ENCODE results near the gene EPS8L2. TPM values are rescaled to one million over a fixed set of nuclear protein-coding genes. Genes with fewer than 3 reads are reported as not detected.

The EPS8L2 gene
- total RNA-seq, 2 experiments from 2014 or later = 7.1 to 8.1 TPM

GRCh38 chr11:769887-770641, 64.0 kb downstream of the EPS8L2 start:
- H3K4me3 Mint-ChIP-seq = no peak overlapping the region
- intact Hi-C loops (cut with micrococcal nuclease) = no loop called here
- no peaks in the 10 kb centered on the region for H3K9me3 Mint-ChIP-seq
- H3K27ac Mint-ChIP-seq = no peak overlapping the region
- peaks cover 8% of the 10 kb centered on the region for H3K36me3 Mint-ChIP-seq (ENCODE audit: low read depth)
- CTCF ChIA-PET = no interaction called here
- peaks cover 13% of the 10 kb centered on the region for H3K4me1 Mint-ChIP-seq (ENCODE audit: low read depth)
- H3K27me3 Mint-ChIP-seq (ENCODE audit: low read depth) = no peaks in the 10 kb centered on the region
- no peak for DNase-seq

GRCh38 chr11:770642-771616, 64.9 kb downstream of the EPS8L2 start:
- H3K9me3 Mint-ChIP-seq = no peaks in the 10 kb centered on the region
- DNase-seq = no peak
- no peak overlapping the region for H3K27ac Mint-ChIP-seq
- no peak overlapping the region for H3K4me3 Mint-ChIP-seq
- H3K4me1 Mint-ChIP-seq (ENCODE audit: low read depth) = peaks cover 19% of the 10 kb centered on the region
- H3K27me3 Mint-ChIP-seq (ENCODE audit: low read depth) = no peaks in the 10 kb centered on the region
- peaks cover 5% of the 10 kb centered on the region for H3K36me3 Mint-ChIP-seq (ENCODE audit: low read depth)
- CTCF ChIA-PET = no interaction called here
- intact Hi-C loops (cut with micrococcal nuclease) = no loop called here

GRCh38 chr11:771617-772204, 65.7 kb downstream of the EPS8L2 start:
- H3K27ac Mint-ChIP-seq = no peak overlapping the region
- no peaks in the 10 kb centered on the region for H3K9me3 Mint-ChIP-seq
- no peaks in the 10 kb centered on the region for H3K27me3 Mint-ChIP-seq (ENCODE audit: low read depth)
- no peak overlapping the region for H3K4me3 Mint-ChIP-seq
- DNase-seq = no peak
- H3K4me1 Mint-ChIP-seq (ENCODE audit: low read depth) = peaks cover 22% of the 10 kb centered on the region
- CTCF ChIA-PET = no interaction called here
- intact Hi-C loops (cut with micrococcal nuclease) = no loop called here
- H3K36me3 Mint-ChIP-seq (ENCODE audit: low read depth) = peaks cover 5% of the 10 kb centered on the region

GRCh38 chr11:772429-773390, 66.7 kb downstream of the EPS8L2 start:
- H3K4me3 Mint-ChIP-seq = no peak overlapping the region
- H3K9me3 Mint-ChIP-seq = no peaks in the 10 kb centered on the region
- CTCF ChIA-PET = no interaction called here
- H3K27me3 Mint-ChIP-seq (ENCODE audit: low read depth) = no peaks in the 10 kb centered on the region
- intact Hi-C loops (cut with micrococcal nuclease) = no loop called here
- no peak overlapping the region for H3K27ac Mint-ChIP-seq
- peaks cover 18% of the 10 kb centered on the region for H3K4me1 Mint-ChIP-seq (ENCODE audit: low read depth)
- peaks cover 4% of the 10 kb centered on the region for H3K36me3 Mint-ChIP-seq (ENCODE audit: low read depth)
- no peak for DNase-seq

GRCh38 chr11:773425-773824, 67.4 kb downstream of the EPS8L2 start:
- Mint-ChIP-seq H3K27me3 (ENCODE audit: low read depth) (no peaks in the 10 kb centered on the region), H3K9me3 (no peaks in the 10 kb centered on the region), H3K36me3 (ENCODE audit: low read depth) (peaks cover 4% of the 10 kb centered on the region), H3K4me3 (no peak overlapping the region), H3K27ac (no peak overlapping the region), H3K4me1 (ENCODE audit: low read depth) (peaks cover 18% of the 10 kb centered on the region)
- intact Hi-C loops (cut with micrococcal nuclease) = no loop called here
- CTCF ChIA-PET = no interaction called here
- DNase-seq = no peak

- H3K9me3 Mint-ChIP-seq = no peaks in the 10 kb centered on the region
- H3K27ac Mint-ChIP-seq = no peak overlapping the region
- peaks cover 4% of the 10 kb centered on the region for H3K36me3 Mint-ChIP-seq (ENCODE audit: low read depth)
- no peak overlapping the region for H3K4me3 Mint-ChIP-seq
- no peak for DNase-seq
- intact Hi-C loops (cut with micrococcal nuclease) = no loop called here
- no peaks in the 10 kb centered on the region for H3K27me3 Mint-ChIP-seq (ENCODE audit: low read depth)
- peaks cover 19% of the 10 kb centered on the region for H3K4me1 Mint-ChIP-seq (ENCODE audit: low read depth)
- CTCF ChIA-PET = no interaction called here
Observed at GRCh38 chr11:773830-774229, 67.8 kb downstream of the EPS8L2 start.

GRCh38 chr11:774873-775592, 69.0 kb downstream of the EPS8L2 start:
- DNase-seq = no peak
- intact Hi-C loops (cut with micrococcal nuclease) = no loop called here
- Mint-ChIP-seq H3K36me3 (ENCODE audit: low read depth) (peaks cover 9% of the 10 kb centered on the region), H3K27ac (no peak overlapping the region), H3K9me3 (no peaks in the 10 kb centered on the region), H3K27me3 (ENCODE audit: low read depth) (no peaks in the 10 kb centered on the region), H3K4me1 (ENCODE audit: low read depth) (peaks cover 24% of the 10 kb centered on the region), H3K4me3 (peak overlapping the region; percentile 61)
- CTCF ChIA-PET = interaction anchor here (0.9 kb wide), 1 partner anchor 187 kb away, joined by 3 read pairs; no protein-coding TSS in a partner anchor

- no peak for DNase-seq
- Mint-ChIP-seq H3K9me3 (no peaks in the 10 kb centered on the region), H3K27me3 (ENCODE audit: low read depth) (no peaks in the 10 kb centered on the region), H3K4me3 (peak overlapping the region; percentile 87), H3K27ac (peak overlapping the region; percentile 74), H3K36me3 (ENCODE audit: low read depth) (peaks cover 9% of the 10 kb centered on the region), H3K4me1 (ENCODE audit: low read depth) (peaks cover 30% of the 10 kb centered on the region)
- CTCF ChIA-PET = interaction anchor here (1.3 to 1.5 kb wide), 2 partner anchors 11 to 50 kb away, joined by 3 to 6 read pairs; no protein-coding TSS in a partner anchor
- intact Hi-C loops (cut with micrococcal nuclease) = loop anchor here (2.0 kb wide), 2 partner anchors 29 to 67 kb away; partner anchors contain the start of genes POLR2L, TALDO1 and TSPAN4
Observed at GRCh38 chr11:776263-776560, 70.2 kb downstream of the EPS8L2 start.

- Mint-ChIP-seq H3K27ac (peak overlapping the region; percentile 74), H3K9me3 (no peaks in the 10 kb centered on the region), H3K4me3 (peak overlapping the region; percentile 87), H3K4me1 (ENCODE audit: low read depth) (peaks cover 30% of the 10 kb centered on the region), H3K36me3 (ENCODE audit: low read depth) (peaks cover 9% of the 10 kb centered on the region), H3K27me3 (ENCODE audit: low read depth) (no peaks in the 10 kb centered on the region)
- CTCF ChIA-PET = interaction anchor here (1.3 to 1.5 kb wide), 3 partner anchors 11 to 51 kb away, joined by 3 to 6 read pairs (median 3); no protein-coding TSS in a partner anchor
- no peak for DNase-seq
- intact Hi-C loops (cut with micrococcal nuclease) = loop anchor here (1.0 to 2.0 kb wide), 3 partner anchors 20 to 66 kb away; partner anchors contain the start of genes POLR2L, TALDO1 and TSPAN4
Observed at GRCh38 chr11:776561-777287, 70.7 kb downstream of the EPS8L2 start.
